K562 (cell line): ENCODE data around the gene ATAD3B. TPM values are rescaled to one million over a fixed set of nuclear protein-coding genes. Genes with fewer than 3 reads are reported as not detected.

Experiments
- ATAC-seq: fragments of 200-7000 bp; cut with Tn5 transposase; 3 replicates; pipeline ENCODE4 v1.9.1; 2020; ENCODE audit warnings: moderate library complexity
- BruUV-seq: library from RNA; stranded (reverse); fragments of 400-500 nt; replicated peaks from 2 replicates; lab custom pipeline; 2021; lab: Mats Ljungman, UMichigan
- CTCF ChIA-PET: fragments of 300-600 bp; formaldehyde crosslinking; extraction: SDS; loops from one replicate; lab custom pipeline; 2021; ENCODE audit warnings: low intra/inter-chr PET ratio; lab: Yijun Ruan, JAX
- POLR2A ChIA-PET: fragments of 300-600, 350-650 bp; sonication (Branson Sonifier 250); formaldehyde crosslinking; extraction: SDS; loops from one replicate; lab custom pipeline; 2021; ENCODE audit warnings: antibody characterized with exemption, inconsistent platforms; lab: Yijun Ruan, JAX
- DNase-seq, 4 experiments: peaks; one replicate each; pipeline versions ENCODE4 v3.0.0 to v3.0.0-alpha.2; 2011 to 2018; ENCODE audit warnings: low spot score in 3 of 4, mixed read lengths in 3 of 4; ENCODE audit errors: extremely low read depth in 1 of 4
- FAIRE-seq: peaks from 2 replicates; lab custom pipeline; 2011; peaks lifted over from hg19 to GRCh38; lab: Jason Lieb, UNC
- H2AFZ ChIP-seq: 2 replicates; pipeline ENCODE4 v1.6.0; 2011; ENCODE audit warnings: low read depth, low read length, control low read depth, inconsistent platforms
- H3K27ac ChIP-seq: fragments of 200-600 bp; 3 replicates; pipeline ENCODE4 v1.8.0; 2011; ENCODE audit warnings: low read depth, mild to moderate bottlenecking, control low read depth, inconsistent platforms, low read length, moderate library complexity, mixed read lengths; ENCODE audit errors: extremely low read depth
- H3K27me3 ChIP-seq, 2 experiments: fragments of 300-600 bp in 1 of 2; 2 replicates in 1 of 2; 3 replicates in 1 of 2; pipeline versions ENCODE4 v1.6.0 to v1.8.0; 2011; ENCODE audit warnings: inconsistent platforms in 2 of 2, low read length in 2 of 2, mild to moderate bottlenecking in 1 of 2, mixed read lengths in 1 of 2, moderate library complexity in 1 of 2; ENCODE audit not compliant: control insufficient read depth in 2 of 2, insufficient read depth in 2 of 2
- H3K36me3 ChIP-seq: fragments of 300-600 bp; 3 replicates; pipeline ENCODE4 v1.8.0; 2011; ENCODE audit warnings: mild to moderate bottlenecking, low read length, inconsistent platforms; ENCODE audit not compliant: control insufficient read depth, insufficient read depth
- H3K4me1 ChIP-seq, 2 experiments: fragments of 200-600 bp in 1 of 2; replicated peaks in 1 of 2; 2 replicates in 1 of 2; 3 replicates in 1 of 2; pipeline versions ENCODE4 v1.5.1 to v1.8.0; 2011; ENCODE audit warnings: inconsistent platforms in 2 of 2, low read length in 2 of 2, mild to moderate bottlenecking in 1 of 2, mixed read lengths in 1 of 2, moderate library complexity in 1 of 2; ENCODE audit not compliant: control insufficient read depth in 2 of 2, insufficient read depth in 2 of 2
- H3K4me2 ChIP-seq: 2 replicates; pipeline ENCODE4 v1.6.1; 2011; ENCODE audit warnings: low read length, control low read depth, inconsistent platforms, mixed read lengths; ENCODE audit not compliant: insufficient read depth
- H3K4me3 ChIP-seq: fragments of 200-600 bp; sonication (generic), shearing (Covaris generic); 2 replicates; pipeline ENCODE4 v1.5.1; 2016; ENCODE audit warnings: control low read depth, inconsistent platforms
- H3K79me2 ChIP-seq: fragments of 200-600 bp; 3 replicates; pipeline ENCODE4 v1.8.0; 2011; ENCODE audit warnings: low read length, inconsistent platforms; ENCODE audit not compliant: control insufficient read depth, insufficient read depth
- H3K9ac ChIP-seq, 2 experiments: 2 replicates each; pipeline versions ENCODE4 v1.6.0 to v1.6.1; 2011; ENCODE audit warnings: low read depth in 2 of 2, low read length in 2 of 2, control low read depth in 1 of 2, inconsistent platforms in 1 of 2, mild to moderate bottlenecking in 1 of 2, mixed read lengths in 1 of 2; ENCODE audit not compliant: insufficient read depth in 1 of 2
- H3K9me1 ChIP-seq: one replicate; pipeline ENCODE4 v1.6.0; 2011; ENCODE audit warnings: inconsistent platforms, mild to moderate bottlenecking, low read length, moderate library complexity; ENCODE audit not compliant: control insufficient read depth, insufficient read depth
- H3K9me3 ChIP-seq: replicated peaks from 2 replicates; pipeline ENCODE4 v1.5.1; 2011; ENCODE audit warnings: low read depth, low read length, inconsistent platforms; ENCODE audit not compliant: control insufficient read depth, insufficient read depth
- H4K20me1 ChIP-seq: replicated peaks from 2 replicates; pipeline ENCODE4 v1.6.1; 2011; ENCODE audit warnings: low read length, inconsistent platforms, mixed read lengths; ENCODE audit not compliant: control insufficient read depth, insufficient read depth
- CBFA2T3 ChIP-seq: fragments of 450-650 bp; IDR thresholded peaks from 2 replicates; pipeline ENCODE4 v1.6.1; 2017
- MECOM ChIP-seq: fragments of 250-450 bp; sonication (Bioruptor Pico); IDR thresholded peaks from 2 replicates; pipeline ENCODE4 v1.8.0; 2022; ENCODE audit warnings: inconsistent platforms
- MED1 ChIP-seq: sonication (generic); formaldehyde crosslinking; IDR thresholded peaks from 2 replicates; pipeline ENCODE4 v1.8.1; 2023; ENCODE audit warnings: missing genetic modification reagents, borderline replicate concordance
- SRF ChIP-seq, 2 experiments: fragments of 250-450, 450-650 bp in 1 of 2; sonication (Bioruptor Pico) in 1 of 2; sonication (generic) in 1 of 2; formaldehyde crosslinking; IDR thresholded peaks; 2 replicates each; pipeline versions ENCODE4 v1.5.0 to v1.5.1; 2020 to 2022; ENCODE audit warnings: mild to moderate bottlenecking in 1 of 2, missing genetic modification reagents in 1 of 2
- THRAP3 ChIP-seq: fragments of 450-650 bp; IDR thresholded peaks from 2 replicates; pipeline ENCODE4 v1.6.1; 2016; ENCODE audit warnings: mild to moderate bottlenecking, inconsistent platforms, borderline replicate concordance
- WGBS: fragments of 100-300 bp; shearing (Covaris generic); methylation state at CpG from one replicate; pipeline ENCODE4 v1.1.6; 2016; ENCODE audit warnings: low coverage, mixed read lengths; ENCODE audit not compliant: insufficient coverage; ENCODE audit errors: missing lambda C conversion rate; 5-methylcytosine and 5-hydroxymethylcytosine counted together
- in situ Hi-C: fragments of 300-500 bp; cut with MboI; formaldehyde crosslinking; loops from 4 replicates; pipeline ENCODE4 v1.15.0; 2018; ENCODE audit warnings: inconsistent platforms, mixed read lengths
- intact Hi-C: fragments of 100-400 bp; cut with micrococcal nuclease; formaldehyde crosslinking; loops from 2 replicates; pipeline ENCODE4 v1.14.2; 2022
- polyA plus RNA-seq, 8 experiments: library from polyadenylated mRNA; depleted of rRNA in 4 of 8; stranded (reverse) in 5 of 8; unstranded in 3 of 8; fragments of >200 nt; fragmentation: Nextera tagmentation in 2 of 8; fragmentation: Illumina TruSeq in 1 of 8; extraction: Ambion mirVana in 2 of 8; extraction: Trizol in 1 of 8; gene quantifications; 2 replicates each; pipeline versions ENCODE4 v1.2.1 to v1.2.3, GENCODE V29; 2011 to 2014; ENCODE audit warnings: inconsistent platforms in 1 of 8, missing spikeins in 1 of 8
- total RNA-seq, 7 experiments: library from RNA; depleted of rRNA in 6 of 7; stranded (reverse); fragments of >200 nt in 6 of 7; fragmentation: Illumina TruSeq in 2 of 7; extraction: Trizol in 2 of 7; gene quantifications; 2 replicates each; pipeline versions ENCODE4 v1.2.1 to v1.2.3, GENCODE V29; 2011 to 2021; ENCODE audit warnings: low replicate concordance in 1 of 7

The ATAD3B gene
- total and polyA plus RNA-seq, 9 of the 15 experiments (the other 6 are each of a cell fraction or from before 2014, with no cell fraction given) = 0.07 to 113 (median 27.7) TPM

DNA sequence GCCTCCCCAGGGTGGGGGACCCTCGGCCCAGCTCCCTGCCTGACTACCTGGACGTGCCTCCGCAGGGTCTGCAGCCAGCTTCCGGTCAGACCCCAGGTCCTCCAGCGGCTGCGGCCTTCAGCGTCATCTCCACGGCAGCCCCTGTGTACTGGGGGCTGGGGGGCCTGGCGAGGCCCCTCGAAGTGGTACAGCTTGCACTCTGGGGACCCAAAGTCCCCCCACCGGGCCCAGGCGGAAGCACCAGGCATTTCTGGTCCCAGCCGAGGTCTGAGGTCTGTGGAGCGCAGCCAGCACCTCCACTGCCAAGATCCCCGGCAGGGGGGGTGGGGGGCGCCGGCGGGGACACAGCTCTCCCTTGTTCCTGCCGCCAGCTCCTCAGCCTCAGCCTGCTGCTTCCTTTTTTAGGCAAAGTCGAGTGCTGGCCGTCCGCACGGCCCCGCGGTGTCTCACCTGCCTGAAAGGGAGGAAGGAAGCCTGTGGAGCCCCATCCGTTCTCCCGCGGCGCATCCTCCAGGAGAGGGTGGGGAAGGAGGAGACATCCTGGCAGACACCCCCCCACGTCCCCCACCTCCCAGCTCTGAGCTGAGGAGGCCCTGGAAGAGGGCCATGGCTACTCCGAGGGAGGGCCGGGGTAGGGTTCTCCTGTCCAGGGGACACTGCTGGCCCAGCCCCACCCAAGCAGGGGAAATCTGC, 37.3 kb upstream of the ATAD3B start:
- H2AFZ ChIP-seq = peak overlapping the region; percentile 60; the same call in 1 of the 2 replicates
- H3K4me1 ChIP-seq = peaks cover 45 to 96% of the 10 kb centered on the region in 2 experiments
- no peaks in the 10 kb centered on the region for H3K9me1 ChIP-seq
- ChIA-PET CTCF (no interaction called here), POLR2A (interaction anchor here (0.6 to 1.0 kb wide), 3 partner anchors 36 to 59 kb away, joined by 3 to 5 read pairs (median 3); partner anchors contain the start of gene AURKAIP1)
- BruUV-seq = no TSS peak
- intact Hi-C loops (no loop called here), in situ Hi-C loops (no loop called here)
- no peaks in the 10 kb centered on the region; the same call in 2 of the 3 replicates for H3K79me2 ChIP-seq
- H3K9ac ChIP-seq = peak overlapping the region; percentile 34 to 90; a peak in 3 of 4 replicates
- no peaks in the 10 kb centered on the region for H3K27me3 ChIP-seq
- ATAC-seq = no peak
- peak overlapping the region; percentile 85; the same call in 1 of the 2 replicates for H3K4me2 ChIP-seq
- no peak overlapping the region for H3K4me3 ChIP-seq
- H3K9me3 ChIP-seq = no peaks in the 10 kb centered on the region
- 79% methylated on average over 25 of the region's 32 CpGs for WGBS
- peak in 1 of 4 experiments; percentile 33 for DNase-seq
- no peaks in the 10 kb centered on the region for H4K20me1 ChIP-seq
- H3K36me3 ChIP-seq = no peaks in the 10 kb centered on the region
- H3K27ac ChIP-seq = peak overlapping the region; percentile 57; the same call in 1 of the 3 replicates
- TF ChIP-seq CBFA2T3 (no peak), THRAP3 (0 out of 2 replicates have a peak, but pooled peaks have one; percentile 29), MED1 (CRISPR knock-in tag) (0 out of 2 replicates have a peak, but pooled peaks have one; percentile 35), MECOM (CRISPR knock-in tag) (no peak), SRF (CRISPR knock-in tag; IDR thresholded peaks at IDR 0.05) (0 out of 4 replicates have a peak, but pooled peaks of 1 of the 2 experiments have one; percentile 29)
- no peak for FAIRE-seq
